ENCODE measurements around the gene ARMCX1.
A peak's percentile ranks its signal among the peaks of the same experiment; 100 is the strongest.
"Not testable (repeated sequence)": the region's sequence is repeated elsewhere in the genome, so short reads cannot be mapped to it uniquely, and the experiment has no call there.

Gene ARMCX1

GRCh38 chrX:101550362-101550750 lies at the start of gene ARMCX1:
TSS of gene ARMCX1 (plus strand) at chrX:101550547. CDS start at chrX:101552931, 2,384 bp downstream.
- no peak for TF ChIP-seq ZNF341 (tag by site-specific recombination; IDR thresholded peaks at IDR 0.05; ENCODE audit: low read depth)
- no peak for TF ChIP-seq ZNF571 (tag by site-specific recombination; IDR thresholded peaks at IDR 0.05)
- TF ChIP-seq ZNF639 (tag by site-specific recombination; IDR thresholded peaks at IDR 0.05), result no peak
- no peak for TF ChIP-seq ZNF239 (tag by site-specific recombination; IDR thresholded peaks at IDR 0.05)
- no peak for TF ChIP-seq ZNF24 (tag by site-specific recombination; IDR thresholded peaks at IDR 0.05)
- TF ChIP-seq ZIC2 (tag by site-specific recombination; IDR thresholded peaks at IDR 0.05), result no peak
- no peak for TF ChIP-seq ZNF175 (tag by site-specific recombination; IDR thresholded peaks at IDR 0.05)
- no peak for TF ChIP-seq RBAK (tag by site-specific recombination; IDR thresholded peaks at IDR 0.05)
- no peak for TF ChIP-seq ZNF140 (tag by site-specific recombination; IDR thresholded peaks at IDR 0.05)
- no peak for TF ChIP-seq ZNF23 (tag by site-specific recombination; IDR thresholded peaks at IDR 0.05; ENCODE audit: borderline replicate concordance)
- no peak for TF ChIP-seq ZNF701 (tag by site-specific recombination; IDR thresholded peaks at IDR 0.05)
- no peak for TF ChIP-seq ZNF19 (tag by site-specific recombination; IDR thresholded peaks at IDR 0.05; ENCODE audit: low read depth)
- TF ChIP-seq ZFP69B (tag by site-specific recombination; IDR thresholded peaks at IDR 0.05), result no peak
- TF ChIP-seq ZNF292 (tag by site-specific recombination; IDR thresholded peaks at IDR 0.05; ENCODE audit: borderline replicate concordance, low read depth), result no peak
- no peak for TF ChIP-seq KLF7 (tag by site-specific recombination; IDR thresholded peaks at IDR 0.05; ENCODE audit: borderline replicate concordance)
- Histone ChIP-seq H3K4me1 (ENCODE audit: control insufficient read depth, insufficient read depth, low read length) (no peaks in the 10 kb centered on the region), H3K27ac (ENCODE audit: extremely low read depth, low read depth, low read length) (no peak within 1 kb of the TSS), H3K4me3 (ENCODE audit: low read depth, low read length) (peak within 1 kb of the TSS; percentile 10), H3K36me3 (ENCODE audit: control insufficient read depth in 2 of 2, insufficient read depth in 1 of 2, low read length in 2 of 2) (no peaks in the 10 kb centered on the region), H3K9me3 (ENCODE audit: control insufficient read depth, insufficient read depth, low read depth, low read length) (no peaks in the 10 kb centered on the region)
- CTCF ChIA-PET, result no interaction called here
- POLR2A ChIA-PET, result no interaction called here

- H3K27ac ChIP-seq (ENCODE audit: extremely low read depth, low read depth, low read length); H3K9me3 ChIP-seq (ENCODE audit: control insufficient read depth, insufficient read depth, low read depth, low read length); H3K36me3 ChIP-seq (ENCODE audit: control insufficient read depth in 2 of 2, insufficient read depth in 1 of 2, low read length in 2 of 2); H3K4me3 ChIP-seq (ENCODE audit: low read depth, low read length); H3K4me1 ChIP-seq (ENCODE audit: control insufficient read depth, insufficient read depth, low read length); POLR2A ChIA-PET; CTCF ChIA-PET: not testable (repeated sequence)
- peak; percentile 92 for TF ChIP-seq ZNF146 (tag by site-specific recombination; IDR thresholded peaks at IDR 0.05)
Measured at GRCh38 chrX:101502929-101503328, 47.4 kb upstream of the ARMCX1 start.

DNA sequence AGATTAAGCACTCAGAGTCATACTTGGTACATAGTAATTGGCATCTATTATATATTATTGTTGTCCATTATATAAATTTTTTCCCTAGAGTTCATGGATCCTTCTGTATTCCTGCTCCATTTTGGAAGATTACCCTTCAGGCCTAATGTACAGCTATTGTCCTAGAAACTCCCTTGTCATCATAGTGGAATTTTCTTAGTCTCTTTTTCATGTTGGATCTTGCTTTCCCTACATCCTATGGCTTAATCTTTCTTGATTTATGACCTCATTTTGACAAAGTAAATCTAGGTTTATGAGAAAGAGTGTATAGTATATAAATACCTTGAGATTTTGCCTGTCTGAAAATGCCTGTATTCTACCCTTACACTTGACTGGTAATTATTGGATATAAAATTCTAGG lies 43.0 kb upstream of the ARMCX1 start:
- no peaks in the 10 kb centered on the region for H3K36me3 ChIP-seq (ENCODE audit: control insufficient read depth in 2 of 2, insufficient read depth in 1 of 2, low read length in 2 of 2)
- no peaks in the 10 kb centered on the region for H3K4me1 ChIP-seq (ENCODE audit: control insufficient read depth, insufficient read depth, low read length)
- H3K27ac ChIP-seq (ENCODE audit: extremely low read depth, low read depth, low read length), result no peak overlapping the region
- H3K4me3 ChIP-seq (ENCODE audit: low read depth, low read length), result no peak overlapping the region
- ChIA-PET CTCF (no interaction called here), POLR2A (no interaction called here)
- H3K9me3 ChIP-seq (ENCODE audit: control insufficient read depth, insufficient read depth, low read depth, low read length), result no peaks in the 10 kb centered on the region
- TF ChIP-seq HOXD13 (CRISPR knock-in tag; IDR thresholded peaks at IDR 0.05; ENCODE audit: borderline replicate concordance), result no peak
- TF ChIP-seq ZBTB44 (tag by site-specific recombination; IDR thresholded peaks at IDR 0.05), result no peak
- no peak for TF ChIP-seq ZNF629 (tag by site-specific recombination; IDR thresholded peaks at IDR 0.05)
